ENCODE data around the gene TYW5. TPM values are rescaled to one million over a fixed set of nuclear protein-coding genes. Genes with fewer than 3 reads are reported as not detected.

TYW5 gene
- polyA plus RNA-seq, 1 donor (not counting 4 experiments of a cell fraction or from before 2014, with no cell fraction given) = 9.9 TPM

- FAIRE-seq (no peak), DNase-seq (ENCODE audit: low read depth, low spot score) (no peak)
- no peak overlapping the region for H3K9ac ChIP-seq (ENCODE audit: control insufficient read depth, extremely low read depth, insufficient read depth, low read length)
- no peak overlapping the region for H3K4me3 ChIP-seq (ENCODE audit: control insufficient read depth in 2 of 3, extremely low read depth in 1 of 3, insufficient read depth in 2 of 3, low read depth in 1 of 3, low read length in 3 of 3)
- H3K9me3 ChIP-seq (ENCODE audit: control insufficient read depth, low read depth, low read length) = no peaks in the 10 kb centered on the region
- no peaks in the 10 kb centered on the region for H4K20me1 ChIP-seq (ENCODE audit: control insufficient read depth, extremely low read depth, insufficient read depth, low read length)
- no peaks in the 10 kb centered on the region for H3K9me1 ChIP-seq (ENCODE audit: control insufficient read depth, extremely low read depth, insufficient read depth, low read length)
- TF ChIP-seq EZH2 (IDR thresholded peaks at IDR 0.05; ENCODE audit: low read length) (no peak), CTCF (optimal IDR thresholded peaks at IDR 0.05 in 1 of 3, IDR thresholded peaks at IDR 0.05 in 1 of 3, conservative IDR thresholded peaks at IDR 0.05 in 1 of 3; ENCODE audit: extremely low read depth in 1 of 3, insufficient read depth in 2 of 3, low read length in 3 of 3) (no peak)
- H3K4me2 ChIP-seq (ENCODE audit: control insufficient read depth, extremely low read depth, insufficient read depth, low read depth, low read length) = no peak overlapping the region
- peaks cover 5 to 13% of the 10 kb centered on the region in 2 experiments for H3K36me3 ChIP-seq (ENCODE audit: control insufficient read depth in 2 of 2, extremely low read depth in 1 of 2, insufficient read depth in 2 of 2, low read length in 2 of 2)
- no peaks in the 10 kb centered on the region for H3K27me3 ChIP-seq (ENCODE audit: control insufficient read depth, extremely low read depth, insufficient read depth, low read length)
- H2AFZ ChIP-seq (ENCODE audit: control insufficient read depth, low read length) = no peak overlapping the region
- H3K4me1 ChIP-seq (ENCODE audit: control insufficient read depth, extremely low read depth, insufficient read depth, low read length) = no peaks in the 10 kb centered on the region
- H3K27ac ChIP-seq (ENCODE audit: control insufficient read depth, insufficient read depth, low read length) = no peak overlapping the region
- H3K79me2 ChIP-seq (ENCODE audit: control insufficient read depth, insufficient read depth, low read length) = peaks cover 27% of the 10 kb centered on the region
- dilution Hi-C loops (cut with MboI; ENCODE audit: extremely low pct_ligation_motif_present, low sequenced_read_pairs) = no loop called here
Observed at GRCh38 chr2:199946836-199947235, 8.5 kb downstream of the TYW5 start.

- no peaks in the 10 kb centered on the region for H3K9me3 ChIP-seq (ENCODE audit: control insufficient read depth, low read depth, low read length)
- dilution Hi-C loops (cut with MboI; ENCODE audit: extremely low pct_ligation_motif_present, low sequenced_read_pairs) = no loop called here
- no peaks in the 10 kb centered on the region for H4K20me1 ChIP-seq (ENCODE audit: control insufficient read depth, extremely low read depth, insufficient read depth, low read length)
- no peaks in the 10 kb centered on the region for H3K4me1 ChIP-seq (ENCODE audit: control insufficient read depth, extremely low read depth, insufficient read depth, low read length)
- H3K4me3 ChIP-seq (ENCODE audit: control insufficient read depth in 2 of 3, extremely low read depth in 1 of 3, insufficient read depth in 2 of 3, low read depth in 1 of 3, low read length in 3 of 3) = no peak overlapping the region
- H3K9ac ChIP-seq (ENCODE audit: control insufficient read depth, extremely low read depth, insufficient read depth, low read length) = no peak overlapping the region
- no peak overlapping the region for H3K27ac ChIP-seq (ENCODE audit: control insufficient read depth, insufficient read depth, low read length)
- H3K36me3 ChIP-seq (ENCODE audit: control insufficient read depth in 2 of 2, extremely low read depth in 1 of 2, insufficient read depth in 2 of 2, low read length in 2 of 2) = peaks cover 7 to 13% of the 10 kb centered on the region in 2 experiments
- no peak overlapping the region for H2AFZ ChIP-seq (ENCODE audit: control insufficient read depth, low read length)
- peaks cover 27% of the 10 kb centered on the region for H3K79me2 ChIP-seq (ENCODE audit: control insufficient read depth, insufficient read depth, low read length)
- H3K9me1 ChIP-seq (ENCODE audit: control insufficient read depth, extremely low read depth, insufficient read depth, low read length) = no peaks in the 10 kb centered on the region
- no peaks in the 10 kb centered on the region for H3K27me3 ChIP-seq (ENCODE audit: control insufficient read depth, extremely low read depth, insufficient read depth, low read length)
- no peak overlapping the region for H3K4me2 ChIP-seq (ENCODE audit: control insufficient read depth, extremely low read depth, insufficient read depth, low read depth, low read length)
- TF ChIP-seq EZH2 (IDR thresholded peaks at IDR 0.05; ENCODE audit: low read length) = no peak
- TF ChIP-seq CTCF (optimal IDR thresholded peaks at IDR 0.05 in 1 of 3, IDR thresholded peaks at IDR 0.05 in 1 of 3, conservative IDR thresholded peaks at IDR 0.05 in 1 of 3; ENCODE audit: extremely low read depth in 1 of 3, insufficient read depth in 2 of 3, low read length in 3 of 3) = no peak
- no peak for FAIRE-seq
- DNase-seq (ENCODE audit: low read depth, low spot score) = no peak
Observed at GRCh38 chr2:199946196-199946595, 9.1 kb downstream of the TYW5 start.

Measured in keratinocyte (primary cell).